Activated CD4-positive, CD25-positive, alpha-beta regulatory T cell treated with anti-CD3 and anti-CD28 coated beads, Interleukin-2, amount 50 U/mL, for 16 hours (primary cell): ENCODE data around the gene B4GALNT3.

Experiments used
- DNase-seq: peaks from one replicate; pipeline ENCODE4 v3.0.0-alpha.2; 2020; ENCODE audit warnings: low read depth, low spot score

The B4GALNT3 gene

GRCh38 chr12:592024-592505 lies 132.3 kb downstream of the B4GALNT3 start:
- DNase-seq = no peak

GRCh38 chr12:593396-594270 lies 133.9 kb downstream of the B4GALNT3 start:
- DNase-seq = no peak

DNA sequence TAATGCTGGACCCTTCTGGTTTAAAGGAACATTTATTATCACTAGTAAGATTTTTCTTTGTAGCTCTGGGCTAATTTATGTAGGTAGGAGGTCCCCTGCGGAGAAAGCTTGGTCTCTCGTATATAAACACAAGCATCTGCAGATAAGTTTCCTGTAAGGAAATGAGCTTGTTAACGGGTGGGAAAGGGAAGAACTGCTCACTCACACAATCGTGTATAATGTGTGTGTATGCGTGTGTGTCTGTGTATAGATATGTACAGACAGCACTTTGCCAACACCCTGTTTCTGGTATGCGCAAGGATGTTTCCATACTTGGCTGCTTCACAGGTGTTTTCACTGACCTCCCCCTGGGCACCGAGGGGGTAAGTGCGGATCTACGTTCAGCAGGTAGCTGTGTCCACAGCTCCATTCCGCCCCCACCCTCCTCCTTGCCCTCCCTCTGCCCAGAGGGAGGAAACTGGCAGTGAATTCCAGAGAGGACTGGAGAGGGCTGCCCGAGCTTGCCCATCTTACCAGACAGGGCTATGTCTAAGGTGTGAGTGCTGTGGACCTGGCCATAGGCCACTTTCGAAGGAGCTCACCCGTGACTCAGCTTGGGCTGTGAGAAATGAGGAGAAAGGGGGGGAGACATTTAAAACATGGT lies 138.3 kb downstream of the B4GALNT3 start:
- DNase-seq = no peak

- DNase-seq = no peak
These were observed 140.0 kb downstream of the B4GALNT3 start for GRCh38 chr12:599756-600155.

- no peak for DNase-seq
These were observed 142.4 kb downstream of the B4GALNT3 start for GRCh38 chr12:601976-602699.

GRCh38 chr12:602700-603068 lies 142.9 kb downstream of the B4GALNT3 start:
- no peak for DNase-seq

GRCh38 chr12:604956-605355 lies 145.2 kb downstream of the B4GALNT3 start:
- DNase-seq = no peak

GRCh38 chr12:607541-608001 lies 147.8 kb downstream of the B4GALNT3 start:
- no peak for DNase-seq

GRCh38 chr12:608413-608812 lies 148.7 kb downstream of the B4GALNT3 start:
- no peak for DNase-seq

DNA sequence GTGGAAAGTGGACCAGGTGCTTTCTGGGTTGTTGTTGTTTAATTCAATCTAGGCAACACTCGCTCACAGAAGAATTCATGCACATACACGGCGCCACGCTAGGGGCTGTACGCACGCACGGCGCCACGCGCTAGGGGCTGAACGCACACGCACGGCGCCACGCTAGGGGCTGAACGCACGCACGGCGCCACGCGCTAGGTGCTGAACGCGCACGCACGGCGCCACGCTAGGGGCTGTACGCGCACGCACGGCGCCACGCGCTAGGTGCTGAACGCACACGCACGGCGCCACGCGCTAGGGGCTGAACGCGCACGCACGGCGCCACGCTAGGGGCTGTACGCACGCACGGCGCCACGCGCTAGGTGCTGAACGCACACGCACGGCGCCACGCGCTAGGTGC lies 149.2 kb downstream of the B4GALNT3 start:
- DNase-seq = no peak

DNA sequence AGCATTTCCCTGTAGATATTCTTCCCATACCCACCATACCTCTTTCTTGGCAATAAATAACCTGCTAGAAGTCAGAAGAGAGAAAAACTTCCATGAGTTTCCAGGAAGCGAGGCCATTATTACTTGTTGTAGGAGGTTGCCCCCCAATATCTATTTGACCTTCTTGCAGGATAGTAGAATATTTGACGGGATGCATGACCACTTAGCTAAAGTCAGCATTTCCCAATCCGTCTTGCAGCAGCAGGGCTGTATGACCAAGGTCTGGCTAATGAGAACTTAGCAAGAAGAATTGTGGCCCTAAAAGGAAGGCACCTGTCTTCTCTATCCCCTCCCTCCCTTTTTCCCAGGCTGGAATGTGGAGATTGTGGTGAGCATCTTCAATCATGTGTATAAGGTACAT lies 152.0 kb downstream of the B4GALNT3 start:
- no peak for DNase-seq

DNA sequence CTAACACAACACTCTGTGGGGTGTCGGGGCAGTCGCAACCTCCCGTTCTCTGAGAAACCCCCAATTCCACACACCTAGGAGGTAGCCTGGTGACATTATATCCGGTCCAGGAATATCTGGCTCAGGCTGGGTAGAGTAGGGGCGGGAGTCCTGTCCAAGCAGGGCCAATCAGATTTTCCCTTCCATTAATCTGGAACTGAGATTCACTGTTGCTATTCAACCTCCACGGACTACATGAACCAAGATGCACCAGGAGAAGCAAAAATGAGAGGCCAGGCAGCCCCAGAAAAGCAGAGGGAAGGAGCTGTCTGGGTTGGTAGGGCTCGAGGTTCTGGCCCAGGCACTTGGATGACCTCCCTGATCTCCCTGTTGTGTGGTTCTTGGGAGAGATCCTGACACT lies 152.6 kb downstream of the B4GALNT3 start:
- DNase-seq = no peak

DNA sequence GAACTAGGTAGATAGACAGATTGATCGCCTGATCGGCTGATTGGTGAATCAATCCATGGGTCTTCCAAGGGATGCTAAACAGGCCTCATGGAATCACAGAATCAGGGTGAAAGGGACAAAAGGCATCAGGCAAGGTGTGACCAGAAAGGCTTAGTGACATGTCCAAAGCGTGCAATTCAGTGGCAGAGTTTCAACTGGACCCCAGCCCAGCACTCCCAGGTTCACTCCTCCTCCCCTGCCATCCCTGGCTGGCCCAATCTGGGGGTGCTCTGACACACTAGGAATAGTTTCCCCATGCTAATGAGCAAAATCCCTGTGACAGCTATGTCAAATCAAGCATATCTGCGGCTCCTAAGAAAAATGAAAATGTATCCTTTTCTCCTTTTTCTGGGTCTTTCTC lies 153.1 kb downstream of the B4GALNT3 start:
- DNase-seq = no peak
